Umbilical cord (tissue), 2 donors: ENCODE data around the gene WDR89. TPM values are rescaled to one million over a fixed set of nuclear protein-coding genes. Genes with fewer than 3 reads are reported as not detected.
"Not testable (repeated sequence)": the region's sequence is repeated elsewhere in the genome, so short reads cannot be mapped to it uniquely, and the experiment has no call there.

Source experiments
- DNase-seq: peaks from one replicate; pipeline ENCODE4 v3.0.0-alpha.2; 2015; ENCODE audit warnings: low spot score
- total RNA-seq: library from RNA; depleted of rRNA; stranded (reverse); fragments of >200 nt; gene quantifications from one replicate; pipeline ENCODE4 v1.2.3, GENCODE V29; 2014; ENCODE audit warnings: low replicate concordance; ENCODE audit not compliant: insufficient read depth

WDR89 gene, protein sequence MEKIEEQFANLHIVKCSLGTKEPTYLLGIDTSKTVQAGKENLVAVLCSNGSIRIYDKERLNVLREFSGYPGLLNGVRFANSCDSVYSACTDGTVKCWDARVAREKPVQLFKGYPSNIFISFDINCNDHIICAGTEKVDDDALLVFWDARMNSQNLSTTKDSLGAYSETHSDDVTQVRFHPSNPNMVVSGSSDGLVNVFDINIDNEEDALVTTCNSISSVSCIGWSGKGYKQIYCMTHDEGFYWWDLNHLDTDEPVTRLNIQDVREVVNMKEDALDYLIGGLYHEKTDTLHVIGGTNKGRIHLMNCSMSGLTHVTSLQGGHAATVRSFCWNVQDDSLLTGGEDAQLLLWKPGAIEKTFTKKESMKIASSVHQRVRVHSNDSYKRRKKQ
- 22.9 TPM for total RNA-seq

GRCh38 chr14:63641473-63642228 lies at the start of gene WDR89:
WDR89 (minus strand) TSS chr14:63641871; CDS start chr14:63599942, 41,929 bp downstream.
- DNase-seq = peak; percentile 100

DNA sequence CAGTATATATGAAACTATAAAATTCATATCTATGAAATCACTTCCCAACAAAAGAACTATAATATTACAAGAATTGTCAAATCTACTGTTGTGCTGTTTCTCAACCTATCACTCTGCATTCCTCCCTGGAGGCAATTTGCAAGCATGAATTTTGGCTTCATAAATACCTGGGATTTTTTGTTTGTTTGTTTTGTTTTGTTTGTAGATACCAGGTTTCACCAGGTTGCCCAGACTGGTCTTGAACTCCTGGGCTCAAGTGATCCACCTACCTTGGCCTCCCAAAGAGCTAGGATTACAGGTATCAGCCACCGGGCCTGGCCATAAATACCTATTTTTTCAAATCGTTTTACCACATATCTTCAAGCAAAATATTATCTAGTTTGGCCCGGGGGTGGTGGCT lies 47.5 kb upstream of the WDR89 start:
- DNase-seq = no peak

DNA sequence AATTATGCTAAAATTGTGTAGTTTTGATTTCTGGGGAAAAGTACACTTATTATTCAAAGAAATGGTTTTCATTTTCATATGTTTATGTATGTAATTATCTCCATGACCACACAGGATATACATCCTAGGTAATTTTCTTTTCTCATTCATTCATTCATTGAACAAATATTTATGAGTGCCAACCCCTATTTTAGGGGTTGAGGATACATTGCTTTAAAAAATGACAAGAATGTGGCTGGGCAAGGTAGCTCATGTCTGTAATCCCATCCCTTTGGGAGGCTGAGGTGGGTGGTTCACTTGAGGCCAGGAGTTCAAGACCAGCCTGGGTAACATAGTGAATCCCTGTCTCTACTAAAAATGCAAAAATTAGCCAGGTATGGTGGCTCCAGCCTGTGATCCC lies 45.3 kb upstream of the WDR89 start:
- DNase-seq = no peak

DNA sequence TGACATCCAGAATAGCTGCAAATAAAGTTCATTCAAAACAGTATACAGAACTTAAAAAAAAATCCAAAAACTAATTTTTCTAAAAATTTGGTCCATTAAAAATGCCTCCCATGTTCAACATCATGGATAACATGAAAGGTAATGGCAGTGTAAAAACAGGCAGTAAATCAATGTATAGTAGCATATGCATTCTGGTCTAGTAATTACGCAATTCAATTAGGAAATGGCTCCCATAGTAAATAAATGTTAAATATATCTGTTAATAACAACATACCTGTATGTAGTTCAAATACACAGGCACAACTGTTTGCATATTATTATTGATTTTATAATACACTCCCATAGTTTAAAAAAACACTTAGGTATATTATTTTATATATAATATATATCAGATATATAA lies 43.7 kb upstream of the WDR89 start:
- no peak for DNase-seq

- DNase-seq = no peak
Measured at GRCh38 chr14:63682727-63683593, 41.3 kb upstream of the WDR89 start.

- DNase-seq = no peak
Measured at GRCh38 chr14:63678536-63678935, 36.9 kb upstream of the WDR89 start.

DNA sequence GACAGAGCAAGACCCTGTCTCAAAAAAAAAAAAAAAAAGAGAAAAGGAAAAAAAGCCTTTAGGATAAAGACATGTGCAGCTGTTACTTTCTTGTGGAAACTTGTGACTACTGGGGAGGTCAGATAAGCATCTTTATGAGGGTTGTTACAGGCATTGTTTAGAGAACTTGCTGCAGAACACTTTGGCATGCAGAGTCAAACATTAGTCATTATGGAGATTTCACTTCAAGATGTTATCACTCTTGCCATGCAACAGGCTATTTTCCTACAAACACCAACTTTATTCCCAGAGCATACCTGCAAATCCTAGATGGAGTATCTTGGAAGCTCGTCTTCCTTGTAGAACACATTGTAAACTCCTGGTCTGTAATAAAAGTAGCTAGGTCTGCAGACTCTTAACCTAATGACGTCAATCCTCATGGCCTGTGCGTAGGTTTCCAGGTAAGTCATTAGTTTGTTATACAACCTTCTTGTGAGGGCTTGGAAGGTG lies 36.3 kb upstream of the WDR89 start:
- DNase-seq = peak; percentile 54

GRCh38 chr14:63676615-63677014 lies 34.9 kb upstream of the WDR89 start:
- DNase-seq = no peak

- DNase-seq = no peak
Measured at GRCh38 chr14:63673886-63674497, 32.3 kb upstream of the WDR89 start.

- no peak for DNase-seq
Measured at GRCh38 chr14:63673255-63673654, 31.6 kb upstream of the WDR89 start.

DNA sequence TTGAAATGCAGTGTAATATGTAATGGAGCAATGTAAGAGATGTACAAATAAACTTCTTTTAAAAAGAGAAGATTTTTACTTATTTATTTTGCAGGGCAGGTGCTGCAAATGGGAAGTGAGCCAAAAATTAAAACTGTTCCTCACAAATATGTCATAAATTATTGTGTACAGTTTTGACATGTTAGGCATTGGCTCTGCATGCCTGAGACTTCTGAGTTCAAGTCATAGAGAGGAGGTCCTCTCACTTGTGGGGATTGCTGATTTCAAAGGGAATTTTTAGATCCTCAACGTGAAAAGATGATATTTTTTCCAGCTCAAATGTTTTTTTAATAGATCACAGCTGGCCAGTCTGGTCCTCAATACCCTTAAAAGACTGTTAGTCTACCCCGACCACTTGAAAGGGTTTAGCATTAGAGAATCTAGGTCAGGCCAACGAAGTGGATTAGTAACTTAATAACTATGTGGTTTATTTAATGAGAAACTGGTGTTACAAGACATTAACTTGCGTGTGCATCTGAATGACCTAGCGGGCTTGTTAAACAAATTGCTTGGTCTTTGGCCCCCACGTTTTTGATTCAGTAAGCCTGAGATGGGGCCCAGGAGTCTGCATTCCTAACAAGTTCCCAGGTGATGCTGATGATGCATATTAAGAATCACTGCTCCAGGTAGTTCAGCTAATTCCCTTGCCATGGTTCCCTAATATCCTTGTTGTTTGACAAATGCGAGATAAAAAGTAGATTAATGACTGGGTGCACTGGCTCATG lies 30.9 kb upstream of the WDR89 start:
- DNase-seq = no peak

- no peak for DNase-seq
Measured at GRCh38 chr14:63671987-63672386, 30.3 kb upstream of the WDR89 start.

DNA sequence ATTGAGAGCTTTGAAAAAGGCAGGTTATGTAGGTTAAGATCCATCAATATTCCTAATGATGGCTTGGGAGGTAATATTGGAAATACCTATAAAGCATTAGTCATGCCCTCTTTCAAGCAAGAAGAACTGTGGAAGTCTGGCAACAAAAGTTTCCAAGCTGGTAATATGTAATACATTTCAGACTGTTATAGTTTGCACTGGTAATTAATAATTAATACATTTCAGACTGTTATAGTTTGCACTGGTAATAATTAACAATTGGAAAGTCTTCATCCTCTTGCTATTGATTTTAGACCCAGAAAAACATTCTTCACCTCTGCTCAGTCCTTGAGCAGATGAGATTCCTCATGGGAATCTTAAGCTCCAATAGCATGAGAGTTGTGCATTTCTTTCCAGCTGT lies 29.0 kb upstream of the WDR89 start:
- no peak for DNase-seq

DNA sequence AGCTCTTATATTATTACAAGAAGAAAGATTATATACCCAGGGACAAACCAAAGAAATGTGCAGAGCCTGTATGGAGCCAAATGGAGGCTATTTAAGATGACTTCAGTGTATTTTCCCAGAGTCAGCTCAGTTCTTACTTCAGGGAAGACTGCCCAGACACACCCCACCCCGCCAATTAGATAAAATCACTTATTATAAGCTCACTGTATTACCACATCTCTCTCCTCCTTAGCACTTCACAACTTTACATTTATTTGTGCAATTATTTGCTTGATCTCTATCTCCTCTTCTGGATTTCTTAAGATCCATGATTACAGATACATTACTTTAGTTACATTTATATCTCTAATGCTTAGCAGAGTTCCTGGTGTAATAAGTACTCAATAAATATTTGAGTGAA lies 24.7 kb upstream of the WDR89 start:
- no peak for DNase-seq

GRCh38 chr14:63663428-63664341 lies 22.0 kb upstream of the WDR89 start:
- DNase-seq = no peak

DNA sequence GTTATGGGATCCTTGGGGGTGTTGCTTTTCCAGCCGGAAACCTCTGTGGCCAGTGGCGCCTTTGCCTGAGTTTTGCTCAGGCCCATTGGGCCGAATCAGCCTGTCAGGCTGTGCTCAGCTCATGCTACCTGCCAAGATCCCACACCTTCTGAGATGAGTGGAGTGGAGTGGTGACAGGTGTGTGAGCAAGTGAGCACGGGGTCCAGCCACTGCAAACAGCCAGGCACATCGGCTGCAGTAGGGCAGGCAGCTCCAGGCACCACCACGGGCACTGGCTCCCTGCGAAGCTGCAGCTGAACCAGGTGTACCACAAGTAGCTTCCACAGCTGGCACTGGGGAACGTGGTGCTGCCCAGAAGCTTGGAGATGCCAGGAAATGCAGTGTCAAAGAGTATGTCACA lies 21.1 kb upstream of the WDR89 start:
- DNase-seq = no peak

DNA sequence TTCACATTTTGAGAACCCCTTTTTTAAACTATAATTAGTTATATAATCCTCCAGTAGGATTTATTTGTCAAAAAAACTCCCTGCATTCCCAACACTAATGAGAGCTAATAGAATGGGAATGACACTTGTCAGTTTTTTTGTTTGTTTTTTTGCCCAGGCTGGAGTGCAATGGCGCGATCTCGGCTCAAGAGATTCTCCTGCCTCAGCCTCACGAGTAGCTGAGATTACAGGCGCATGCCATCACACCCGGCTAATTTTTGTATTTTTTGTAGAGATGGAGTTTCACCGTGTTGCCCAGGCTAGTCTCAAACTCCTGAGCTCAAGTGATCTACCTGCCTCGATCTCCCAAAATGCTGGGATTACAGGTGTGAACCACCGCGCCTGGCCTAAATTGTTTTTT lies 20.2 kb upstream of the WDR89 start:
- not testable (repeated sequence) for DNase-seq

DNA sequence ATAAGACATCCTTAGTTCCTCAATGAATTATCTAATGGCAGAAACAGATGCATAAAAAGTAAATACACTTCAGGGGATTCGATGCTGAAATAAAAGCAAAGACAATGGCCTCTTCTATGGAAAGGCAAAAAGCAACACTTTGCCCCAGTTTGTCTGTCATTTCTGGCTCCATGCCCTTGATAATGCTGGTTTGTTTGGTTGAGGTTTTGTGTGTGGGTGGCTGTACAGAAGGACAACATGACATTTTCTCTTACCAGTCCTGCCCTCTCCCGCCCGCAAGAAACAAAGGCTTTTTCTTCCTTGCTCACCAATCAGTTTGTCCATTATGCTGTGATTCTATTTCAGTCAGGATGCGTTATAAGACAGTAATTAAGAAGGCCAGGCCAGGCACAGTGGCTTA lies 18.1 kb upstream of the WDR89 start:
- DNase-seq = no peak

GRCh38 chr14:63656194-63656593 lies 14.5 kb upstream of the WDR89 start:
- DNase-seq = no peak

DNA sequence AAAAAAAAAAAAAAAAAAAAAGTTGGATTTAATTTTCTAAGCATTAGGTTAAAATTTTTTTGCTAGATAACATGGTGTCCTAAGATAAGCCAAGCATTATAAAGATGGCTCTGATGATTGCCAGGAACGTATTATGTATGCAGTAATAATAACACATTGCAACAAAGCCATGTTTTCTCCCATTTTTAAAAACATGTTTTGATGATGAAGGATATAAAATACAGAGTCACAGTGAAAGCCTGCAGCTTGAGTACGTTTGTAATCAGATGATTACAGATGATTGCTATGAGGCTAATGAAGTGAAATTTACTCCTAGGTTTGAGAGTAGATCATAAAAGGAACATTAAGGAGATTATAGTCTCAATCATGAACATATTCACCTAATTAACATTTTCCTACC lies 13.3 kb upstream of the WDR89 start:
- no peak for DNase-seq
